HepG2 (cell line): ENCODE results near the gene NAA25. TPM values are rescaled to one million over a fixed set of nuclear protein-coding genes. Genes with fewer than 3 reads are reported as not detected.
A peak's percentile ranks its signal among the peaks of the same experiment; 100 is the strongest.

ENCODE experiments used
- ATF4 ChIP-seq, 2 experiments: fragments of 450-650 bp in 1 of 2; sonication (generic) in 1 of 2; formaldehyde crosslinking; IDR thresholded peaks; 2 replicates each; pipeline versions ENCODE4 v1.5.0 to v1.8.0; 2020 to 2022; ENCODE audit warnings: mild to moderate bottlenecking in 1 of 2, missing genetic modification reagents in 1 of 2
- CAMTA2 ChIP-seq: sonication (generic); formaldehyde crosslinking; IDR thresholded peaks from 2 replicates; pipeline ENCODE4 v1.4.0; 2020; ENCODE audit warnings: mild to moderate bottlenecking, missing genetic modification reagents, borderline replicate concordance
- GTF3A ChIP-seq: sonication (generic); formaldehyde crosslinking; conservative IDR thresholded peaks from 2 replicates; pipeline ENCODE4 v1.4.0; 2020; ENCODE audit warnings: mild to moderate bottlenecking, missing genetic modification reagents
- NFIC ChIP-seq: IDR thresholded peaks from 2 replicates; pipeline ENCODE4 v1.6.1; 2012; ENCODE audit warnings: mild to moderate bottlenecking, low read length, inconsistent platforms
- NFYB ChIP-seq: sonication (generic); formaldehyde crosslinking; IDR thresholded peaks from 2 replicates; pipeline ENCODE4 v1.4.0; 2020; ENCODE audit warnings: missing genetic modification reagents
- NR3C1 ChIP-seq: sonication (generic); formaldehyde crosslinking; IDR thresholded peaks from 2 replicates; pipeline ENCODE4 v1.4.0; 2020; ENCODE audit warnings: missing genetic modification reagents
- RBAK ChIP-seq: sonication (generic); formaldehyde crosslinking; IDR thresholded peaks from 2 replicates; pipeline ENCODE4 v1.5.1; 2020; ENCODE audit warnings: mild to moderate bottlenecking, missing genetic modification reagents
- SAP130 ChIP-seq: IDR thresholded peaks from 2 replicates; pipeline ENCODE4 v1.6.1; 2016; ENCODE audit warnings: low read depth
- ZBTB39 ChIP-seq: sonication (generic); formaldehyde crosslinking; IDR thresholded peaks from 2 replicates; pipeline ENCODE4 v1.5.0; 2020; ENCODE audit warnings: missing genetic modification reagents
- ZFY ChIP-seq: sonication (generic); formaldehyde crosslinking; IDR thresholded peaks from 2 replicates; pipeline ENCODE4 v1.4.0; 2020; ENCODE audit warnings: missing genetic modification reagents
- ZNF142 ChIP-seq: sonication (generic); formaldehyde crosslinking; IDR thresholded peaks from 2 replicates; pipeline ENCODE4 v1.4.0; 2020; ENCODE audit warnings: missing genetic modification reagents
- ZNF562 ChIP-seq: sonication (generic); formaldehyde crosslinking; IDR thresholded peaks from 2 replicates; pipeline ENCODE4 v1.8.0; 2022; ENCODE audit warnings: missing genetic modification reagents, borderline replicate concordance
- ZNF644 ChIP-seq: IDR thresholded peaks from 2 replicates; pipeline ENCODE4 v1.6.1; 2016; ENCODE audit warnings: low read depth
- ZNF687 ChIP-seq: sonication (generic); formaldehyde crosslinking; IDR thresholded peaks from 2 replicates; pipeline ENCODE4 v1.5.1; 2020; ENCODE audit warnings: mild to moderate bottlenecking, missing genetic modification reagents, moderate library complexity
- ZNF788 ChIP-seq: sonication (generic); formaldehyde crosslinking; IDR thresholded peaks from 2 replicates; pipeline ENCODE4 v1.5.0; 2020; ENCODE audit warnings: mild to moderate bottlenecking, missing genetic modification reagents, borderline replicate concordance
- polyA plus RNA-seq, 8 experiments: library from polyadenylated mRNA; depleted of rRNA in 3 of 8; stranded (reverse) in 7 of 8; unstranded in 1 of 8; fragments of >200 nt; fragmentation: Illumina TruSeq in 4 of 8; extraction: Trizol in 4 of 8; gene quantifications; 2 replicates each; pipeline versions ENCODE4 v1.2.1 to v1.2.3, GENCODE V29; 2011 to 2016; ENCODE audit warnings: low read depth in 4 of 8, missing spikeins in 1 of 8, mixed read lengths in 1 of 8; ENCODE audit not compliant: insufficient read depth in 1 of 8
- total RNA-seq, 5 experiments: library from RNA; depleted of rRNA; stranded (reverse); fragments of >200 nt; fragmentation: Illumina TruSeq; extraction: Trizol; gene quantifications; 2 replicates each; pipeline ENCODE4 v1.2.3, GENCODE V29; 2016; ENCODE audit warnings: low read depth in 1 of 5

The NAA25 gene
- total and polyA plus RNA-seq, 2 of the 13 experiments (the other 11 are each of a cell fraction or from before 2014, with no cell fraction given): 11.4 to 32.0 TPM

- TF ChIP-seq ATF4 (CRISPR knock-in tag; IDR thresholded peaks at IDR 0.05): peak in 1 of 2 experiments; percentile 98; a peak in 2 of 4 replicates
- TF ChIP-seq ZNF562: no peak; the same call in 1 of the 2 replicates
- TF ChIP-seq GTF3A: no peak
- TF ChIP-seq RBAK (CRISPR knock-in tag): no peak
- TF ChIP-seq NR3C1 (CRISPR knock-in tag): no peak
- TF ChIP-seq ZNF142 (CRISPR knock-in tag): 0 out of 2 replicates have a peak, but pooled peaks have one; percentile 52
- TF ChIP-seq ZNF788 (CRISPR knock-in tag): peak; percentile 69
- TF ChIP-seq ZFY: peak; percentile 83
- TF ChIP-seq CAMTA2: no peak
- peak; percentile 62 for TF ChIP-seq ZNF687
- TF ChIP-seq NFIC: no peak
- no peak for TF ChIP-seq ZBTB39 (CRISPR knock-in tag)
- peak; percentile 37; the same call in 1 of the 2 replicates for TF ChIP-seq NFYB (CRISPR knock-in tag)
- TF ChIP-seq ZNF644 (CRISPR knock-in tag): no peak
- peak; percentile 69 for TF ChIP-seq SAP130 (CRISPR knock-in tag)
Observed at GRCh38 chr12:112013601-112014402, 94.8 kb downstream of the NAA25 start (continued).
